Urothelium cell line (cell line): ENCODE results near the gene CFAP70.
"Not testable (repeated sequence)": the region's sequence is repeated elsewhere in the genome, so short reads cannot be mapped to it uniquely, and the experiment has no call there.

Experiments used
- DNase-seq: peaks from one replicate; pipeline ENCODE4 v3.0.0; 2011; ENCODE audit warnings: low spot score, mixed read lengths
- FAIRE-seq: peaks from 2 replicates; lab custom pipeline; 2011; peaks lifted over from hg19 to GRCh38; lab: Jason Lieb, UNC

CFAP70 gene

DNA sequence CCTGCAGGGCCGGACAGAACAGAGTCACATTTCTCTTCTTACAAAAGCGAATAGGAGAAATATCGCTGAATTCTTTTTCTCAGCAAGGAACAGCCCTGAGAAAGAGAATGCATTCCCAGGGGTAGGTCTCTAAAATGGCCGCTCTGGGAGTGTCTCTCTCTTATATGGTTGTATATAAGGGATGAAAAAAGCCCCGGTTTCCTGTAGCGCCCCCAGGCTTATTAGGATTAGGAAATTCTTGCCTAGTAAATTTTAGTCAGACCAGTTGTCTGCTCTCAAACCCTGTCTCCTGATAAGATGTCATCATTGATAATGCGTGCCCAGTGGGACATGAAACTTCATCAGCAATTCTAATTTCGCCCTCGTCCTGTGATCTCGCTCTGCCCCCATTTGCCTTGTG, 100.1 kb downstream of the CFAP70 start:
- not testable (repeated sequence) for DNase-seq, FAIRE-seq

DNA sequence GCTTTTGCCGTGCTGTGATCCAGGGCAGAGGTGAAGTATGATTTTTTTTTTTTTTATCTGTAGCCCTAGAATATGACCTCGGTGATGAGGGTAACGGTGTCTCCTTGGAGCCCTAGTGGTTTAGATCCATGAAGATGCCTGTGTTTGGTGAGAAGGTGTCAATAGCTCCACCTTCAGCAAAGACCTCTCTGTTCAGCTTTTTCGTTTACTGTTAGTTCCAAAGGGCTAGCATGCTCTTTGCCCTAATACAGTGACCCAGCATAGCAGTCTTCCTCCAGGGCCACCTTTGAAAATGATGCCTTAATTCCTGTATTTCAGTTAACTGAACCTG, 105.5 kb downstream of the CFAP70 start:
- no peak for FAIRE-seq
- DNase-seq, result peak; percentile 52

DNA sequence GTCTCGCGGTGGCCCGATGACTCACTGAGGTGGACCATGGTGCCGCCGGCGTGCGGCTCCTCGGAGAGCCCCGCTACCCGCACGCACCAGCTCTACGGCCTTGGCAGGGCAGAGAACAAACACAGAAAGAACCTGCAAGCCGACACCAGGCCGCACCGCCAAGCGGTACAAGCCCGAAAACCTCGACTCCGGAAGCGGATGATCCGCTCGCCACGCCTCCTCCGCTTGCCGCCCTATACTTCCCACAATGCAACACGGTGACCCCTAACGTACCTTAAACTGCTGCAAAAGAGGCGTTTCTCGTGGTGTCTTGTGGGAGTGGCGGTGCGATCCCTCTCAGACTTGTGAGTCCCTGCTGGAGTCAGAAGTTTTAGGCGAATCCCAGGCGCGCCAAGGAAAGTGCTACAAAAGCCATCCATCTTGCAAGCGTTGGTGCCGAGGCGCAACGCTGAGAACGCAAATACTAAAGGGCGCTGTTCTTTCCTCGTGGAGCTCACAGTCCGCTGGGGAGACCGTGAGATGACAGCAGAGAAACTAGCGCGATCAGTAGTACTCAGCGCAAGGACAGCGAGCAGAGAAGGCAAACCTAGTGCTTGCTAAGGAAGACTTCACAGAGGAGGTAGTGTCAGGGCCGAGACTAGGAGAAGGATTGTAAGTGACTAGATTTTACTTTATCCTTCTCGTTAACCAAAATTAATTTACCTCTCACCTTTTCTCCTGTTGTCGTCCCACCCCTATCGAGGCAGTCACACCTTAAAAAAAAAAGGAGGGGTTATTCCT, 106.0 kb downstream of the CFAP70 start, which contains the start of gene MRPS16:
TSS of gene MRPS16 (minus strand) at position 200 of the 780 bp plus-strand sequence. CDS start at position 38, 162 bp downstream.
- FAIRE-seq (peak; percentile 87), DNase-seq (peak; percentile 97)

DNA sequence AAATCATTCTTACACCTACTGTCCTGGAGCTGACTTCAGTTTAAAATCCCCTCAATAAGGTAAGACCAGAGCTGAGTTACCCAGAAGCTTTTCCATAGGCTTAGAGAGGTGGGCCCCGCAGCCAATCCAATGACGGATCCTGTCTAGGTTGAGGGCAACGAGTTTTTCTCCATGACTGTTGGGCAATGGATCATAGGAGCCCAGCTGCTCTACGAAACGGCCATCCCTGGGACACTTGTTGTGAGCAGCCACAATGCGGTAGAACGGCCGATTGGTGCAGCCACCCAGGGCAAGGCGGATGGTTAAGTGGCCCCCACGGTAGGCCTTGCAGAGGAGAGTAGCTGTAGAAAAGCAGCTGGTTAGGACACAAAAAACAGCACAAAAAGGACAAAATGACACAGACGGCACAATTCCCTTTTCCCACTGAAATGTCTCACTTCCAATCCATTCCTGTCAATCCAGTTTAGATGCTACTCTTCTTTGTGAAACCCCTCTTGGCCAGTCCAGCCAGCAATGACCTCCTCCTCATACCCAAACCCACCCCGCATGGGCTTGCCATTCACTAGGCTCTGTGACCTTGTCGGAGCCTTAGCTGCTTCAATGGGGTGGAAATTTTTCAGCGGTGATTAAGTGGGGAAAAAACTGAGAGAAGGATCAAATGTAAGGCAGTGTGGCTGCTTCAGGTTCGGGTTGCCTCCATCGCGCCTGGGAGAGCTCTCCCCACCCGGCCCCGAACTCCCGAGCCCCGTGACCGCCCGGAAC, 106.8 kb downstream of the CFAP70 start:
- DNase-seq (no peak), FAIRE-seq (peak; percentile 32)

DNA sequence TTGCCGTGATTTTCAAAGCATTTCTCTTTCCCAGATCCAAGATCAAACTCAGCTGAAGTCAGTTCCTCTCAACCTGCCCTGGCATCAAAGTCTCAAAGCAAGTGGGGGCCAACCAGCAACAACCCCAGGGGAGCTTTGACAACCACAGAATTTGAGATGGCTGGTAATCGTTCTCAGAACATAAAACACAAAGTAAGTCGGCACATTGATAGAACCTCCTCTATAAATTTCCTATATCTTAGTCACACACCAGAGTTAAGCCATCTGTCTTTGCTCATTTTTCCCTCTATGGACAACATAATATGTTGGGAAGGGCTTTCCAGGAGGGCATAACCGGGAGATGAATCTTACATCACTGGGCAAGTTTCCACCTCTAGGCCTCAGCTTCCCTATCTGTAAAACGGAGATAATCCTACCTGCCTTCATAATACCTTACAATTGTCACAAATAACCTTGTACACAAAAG, 110.4 kb downstream of the CFAP70 start:
- no peak for DNase-seq
- no peak for FAIRE-seq

DNA sequence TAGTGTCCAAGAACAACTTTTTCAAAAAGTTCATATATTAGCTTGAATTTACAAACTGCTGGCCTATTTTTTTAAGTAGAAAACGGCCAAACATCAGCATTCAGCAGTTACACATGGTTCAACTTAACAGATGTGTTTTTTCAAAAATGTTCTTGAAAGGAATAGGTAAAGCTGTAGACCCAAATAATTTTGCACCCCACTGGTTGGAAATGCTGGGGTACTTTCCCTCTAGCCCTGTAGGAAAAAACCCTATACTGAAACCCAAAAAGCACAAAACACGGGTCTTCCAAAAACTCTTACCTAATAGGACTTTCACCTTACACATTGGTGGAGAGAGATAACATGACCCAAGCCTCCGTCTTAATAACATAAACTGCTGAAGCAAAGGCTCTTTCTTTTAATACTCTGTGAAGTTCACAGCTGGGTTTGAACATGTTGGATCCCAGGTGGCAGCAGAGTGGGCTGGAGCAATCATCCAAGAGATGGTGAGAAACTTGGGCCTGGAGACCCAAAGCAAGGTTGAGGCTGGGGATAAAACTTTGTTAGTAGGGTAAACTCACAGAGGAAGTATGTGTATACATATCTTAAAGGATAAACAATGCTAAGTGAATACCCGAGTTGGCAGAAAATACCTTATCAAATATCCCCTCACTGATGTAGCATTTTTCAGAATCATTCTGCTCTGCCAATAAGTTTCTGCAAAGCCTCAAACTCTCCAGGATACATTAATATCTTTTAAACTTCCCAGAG, 111.0 kb downstream of the CFAP70 start:
- FAIRE-seq (no peak), DNase-seq (no peak)

DNA sequence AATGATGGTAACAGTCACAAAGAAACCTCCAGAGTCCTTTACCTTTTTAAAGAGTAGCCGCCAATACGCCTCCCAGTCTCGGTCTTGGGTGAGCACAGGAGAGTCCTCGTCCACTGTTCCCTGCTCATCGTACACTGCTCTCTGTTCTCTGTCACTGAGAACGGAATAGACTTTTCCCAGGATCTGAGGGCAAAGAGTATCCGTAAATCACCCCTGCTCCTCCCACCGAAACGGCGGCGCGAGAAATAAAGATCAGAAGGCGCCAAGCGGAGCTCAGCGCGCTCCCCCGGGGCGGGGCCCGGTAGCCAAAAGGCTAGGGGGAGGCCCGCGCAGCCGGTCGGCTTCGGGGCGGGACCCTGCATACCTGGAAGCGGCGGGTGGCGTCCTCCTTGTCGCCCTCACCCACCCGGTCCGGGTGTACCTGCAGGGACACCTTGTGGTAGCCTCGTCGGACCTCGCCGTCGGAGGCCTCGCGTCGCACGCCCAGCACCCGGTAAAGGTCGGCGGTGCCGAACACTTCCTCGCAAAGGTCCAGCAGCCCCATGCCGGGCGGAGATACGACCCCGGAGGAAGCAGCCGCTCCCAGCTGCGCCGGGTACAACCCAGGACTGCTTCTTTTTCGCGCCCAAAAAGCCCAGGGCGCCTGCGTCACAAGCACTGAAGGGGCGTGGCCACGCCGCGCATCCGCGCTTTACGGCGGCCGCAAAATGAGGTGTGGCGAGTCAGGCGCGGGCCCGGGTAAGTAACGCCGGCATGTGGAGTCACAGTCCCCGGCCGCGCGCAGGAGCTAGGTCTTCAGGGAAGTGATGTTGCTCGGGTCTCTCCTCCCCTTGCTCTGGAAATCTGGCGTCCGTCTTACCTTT, 111.8 kb downstream of the CFAP70 start, which contains the start of gene DNAJC9:
TSS of gene DNAJC9 (minus strand) at position 610 of the 863 bp plus-strand sequence. CDS start at position 544, 66 bp downstream.
- FAIRE-seq (peak; percentile 5), DNase-seq (peak; percentile 97)

DNA sequence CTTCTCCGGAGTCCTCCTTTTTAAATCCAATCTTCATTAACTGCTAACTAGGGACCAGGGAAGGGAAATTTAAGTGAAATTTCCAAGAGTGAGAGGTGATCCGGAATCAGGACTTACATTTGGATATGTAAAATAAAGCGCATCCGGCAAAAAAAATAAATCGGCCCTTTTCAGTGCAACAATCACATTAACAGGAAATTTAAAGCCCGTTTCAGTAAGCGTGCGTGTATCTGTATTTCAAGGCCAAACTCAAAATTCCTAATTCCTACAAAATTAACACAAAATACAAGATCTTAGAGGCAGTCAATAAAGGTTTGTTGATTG, 112.4 kb downstream of the CFAP70 start:
- DNase-seq (no peak), FAIRE-seq (no peak)

DNA sequence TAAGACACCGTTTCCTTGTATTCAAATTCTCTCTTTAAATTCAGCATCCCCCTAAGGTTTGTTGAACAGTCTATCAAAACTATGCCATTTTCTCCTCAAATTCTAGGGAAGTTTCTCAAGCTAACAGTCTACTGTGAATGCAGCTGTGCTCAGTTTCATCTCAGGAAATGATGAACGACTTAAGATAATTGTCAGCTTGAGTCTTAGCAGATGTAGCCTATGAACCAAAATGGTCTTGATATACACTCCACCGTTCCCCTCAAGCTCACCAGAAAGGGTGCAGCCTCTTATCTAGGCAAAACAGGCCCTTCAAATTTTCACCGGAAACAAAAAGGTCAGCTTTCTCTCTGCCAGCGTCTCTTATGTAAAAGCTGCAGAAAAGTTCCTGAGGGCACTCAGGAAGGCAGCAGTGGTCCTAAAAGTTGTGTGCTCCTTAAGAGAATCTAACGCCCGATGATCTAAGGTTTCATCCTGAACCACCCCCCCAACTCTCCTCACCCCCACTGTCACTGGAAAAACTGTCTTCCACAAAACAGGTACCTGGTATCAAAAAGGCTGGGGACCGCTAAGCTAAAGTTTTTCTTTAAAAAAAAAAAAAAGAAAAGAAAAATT, 113.7 kb downstream of the CFAP70 start:
- FAIRE-seq (no peak), DNase-seq (no peak)

DNA sequence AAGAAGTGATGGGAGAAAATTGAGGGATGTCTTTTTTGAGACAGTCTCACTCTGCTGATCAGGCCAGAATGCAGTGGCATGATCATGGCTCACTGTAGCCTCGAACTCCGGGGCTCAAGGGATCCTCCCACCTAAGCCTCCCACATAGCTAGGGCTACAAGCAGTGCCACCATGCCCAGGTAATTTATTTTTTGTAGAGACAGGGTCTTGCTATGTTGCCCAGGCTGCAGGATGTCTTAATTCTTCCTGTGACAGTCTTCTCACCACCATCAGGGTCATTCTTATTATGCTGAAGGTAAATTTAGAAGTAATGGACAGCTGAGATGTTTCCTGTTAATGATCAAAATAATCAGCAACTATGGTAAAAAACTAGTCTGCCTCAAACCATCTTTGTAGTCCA, 118.8 kb downstream of the CFAP70 start:
- DNase-seq (no peak), FAIRE-seq (no peak)

DNA sequence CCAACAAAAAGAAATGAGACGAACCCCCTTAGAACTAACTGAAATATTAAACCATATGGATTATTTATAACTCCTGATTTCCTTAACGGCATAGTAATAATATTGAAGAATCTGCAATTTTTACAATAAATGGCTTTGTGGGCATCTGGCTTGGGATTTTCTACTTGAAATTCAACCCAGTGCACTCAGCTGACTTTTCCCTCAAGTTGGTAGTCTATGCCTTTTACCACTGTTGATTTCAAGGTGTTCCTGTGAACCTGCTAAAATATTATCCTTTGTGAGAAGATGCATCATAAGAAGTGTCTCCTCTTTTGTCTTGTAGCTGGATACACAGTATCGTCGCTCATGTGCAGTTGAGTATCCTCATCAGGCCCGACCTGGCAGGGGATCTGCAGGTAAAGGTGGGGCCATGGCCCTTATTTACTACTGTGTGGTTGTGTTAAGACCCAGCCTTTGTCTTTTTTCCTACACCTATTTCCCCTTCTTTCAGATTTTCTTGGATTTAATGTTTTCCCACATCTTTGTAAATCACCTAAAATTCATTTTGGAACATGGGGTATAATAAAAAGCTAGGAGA, 119.6 kb downstream of the CFAP70 start:
- DNase-seq, result no peak
- FAIRE-seq, result no peak

DNA sequence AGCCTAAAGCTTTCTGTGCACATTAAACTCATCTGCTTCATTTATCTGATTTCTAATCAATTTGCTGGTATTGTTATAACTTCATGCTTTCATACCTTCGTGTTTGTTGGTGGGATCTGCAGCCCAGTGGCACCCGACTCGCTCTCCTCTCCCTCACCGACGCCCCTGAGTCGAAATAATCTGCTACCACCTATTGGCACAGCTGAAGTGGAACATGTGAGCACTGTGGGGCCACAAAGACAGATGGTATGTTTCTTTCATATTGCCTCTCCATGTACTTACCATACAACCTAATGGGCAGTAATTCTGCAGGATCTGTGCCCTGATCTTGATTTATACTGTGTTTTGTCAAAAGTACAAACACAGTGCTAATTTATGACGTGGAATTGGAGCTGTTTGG, 124.0 kb downstream of the CFAP70 start:
- no peak for FAIRE-seq
- no peak for DNase-seq

DNA sequence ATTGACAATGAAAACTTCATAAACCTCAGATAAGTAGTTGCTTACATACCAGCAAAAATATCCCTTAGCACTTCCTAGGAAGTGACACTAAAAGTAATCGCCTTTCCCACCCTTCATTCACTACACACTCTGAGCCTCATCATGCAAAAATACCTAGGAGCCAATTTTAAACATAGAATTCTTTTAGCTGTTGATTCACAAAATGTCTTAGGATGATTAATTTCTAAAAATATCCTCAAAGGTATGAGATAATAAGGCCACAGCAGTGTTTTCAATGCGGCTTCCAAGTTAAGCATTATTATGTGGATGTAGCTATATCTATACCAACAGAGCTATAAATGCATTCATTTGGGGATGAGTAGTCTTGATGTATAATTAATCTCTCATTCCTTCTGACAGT, 124.8 kb downstream of the CFAP70 start:
- DNase-seq (no peak), FAIRE-seq (no peak)

DNA sequence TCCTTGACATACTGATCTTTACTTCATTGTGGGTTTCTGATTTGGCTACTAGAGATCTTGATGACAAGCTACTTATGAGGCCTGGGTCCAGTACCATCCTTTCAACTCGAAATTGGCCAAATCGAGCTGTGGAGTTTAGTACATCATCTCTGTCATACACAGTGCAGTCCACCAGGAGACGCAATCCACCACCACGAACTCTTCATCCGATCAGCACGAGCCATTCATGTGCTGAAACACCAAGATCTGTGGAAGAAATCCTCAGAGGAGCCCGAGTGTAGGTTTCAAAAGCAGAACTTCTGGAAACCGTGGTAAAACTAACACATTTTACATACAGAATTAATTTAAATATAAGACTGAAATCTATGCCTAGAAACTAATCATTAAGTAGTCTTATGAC, 125.8 kb downstream of the CFAP70 start:
- DNase-seq (no peak), FAIRE-seq (no peak)

DNA sequence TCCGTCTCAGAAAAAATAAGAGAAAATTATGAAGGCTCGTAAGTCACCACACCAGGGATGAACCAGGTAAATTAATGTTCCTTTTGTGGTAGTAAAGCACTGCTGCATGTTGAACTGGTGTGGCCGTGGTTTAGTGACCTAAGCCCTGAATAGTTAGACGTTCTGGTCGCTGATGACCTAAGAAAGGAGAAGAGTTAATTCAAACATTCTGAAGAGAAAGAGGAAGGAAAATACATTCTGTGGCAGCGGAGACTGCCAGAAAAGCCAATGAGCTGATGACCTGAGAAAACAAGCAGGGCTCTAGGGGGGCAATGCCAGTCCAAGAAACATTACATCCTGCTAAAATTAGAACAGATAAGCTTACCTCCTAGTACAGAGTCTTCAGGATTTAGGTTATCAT, 129.1 kb downstream of the CFAP70 start:
- no peak for FAIRE-seq
- no peak for DNase-seq

DNA sequence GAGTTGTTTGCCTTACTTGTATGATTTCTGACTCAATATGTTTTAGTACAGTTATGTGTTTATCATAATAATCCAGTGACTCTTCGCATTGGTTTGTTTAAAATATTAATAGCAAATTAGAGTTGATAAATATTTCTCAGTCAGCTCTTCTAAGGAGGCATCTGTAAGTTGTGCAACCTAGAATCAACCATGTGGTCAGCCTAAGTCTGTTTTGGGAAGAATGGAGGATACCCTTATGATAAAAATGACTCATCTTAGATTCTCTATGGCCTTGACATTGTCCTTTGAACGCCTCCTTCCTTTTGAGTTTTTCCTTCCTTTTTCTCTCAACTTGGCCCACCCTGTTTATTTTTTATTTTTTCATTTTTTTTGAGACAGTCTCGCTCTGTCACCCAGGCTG, 130.4 kb downstream of the CFAP70 start:
- DNase-seq, result no peak
- no peak for FAIRE-seq

DNA sequence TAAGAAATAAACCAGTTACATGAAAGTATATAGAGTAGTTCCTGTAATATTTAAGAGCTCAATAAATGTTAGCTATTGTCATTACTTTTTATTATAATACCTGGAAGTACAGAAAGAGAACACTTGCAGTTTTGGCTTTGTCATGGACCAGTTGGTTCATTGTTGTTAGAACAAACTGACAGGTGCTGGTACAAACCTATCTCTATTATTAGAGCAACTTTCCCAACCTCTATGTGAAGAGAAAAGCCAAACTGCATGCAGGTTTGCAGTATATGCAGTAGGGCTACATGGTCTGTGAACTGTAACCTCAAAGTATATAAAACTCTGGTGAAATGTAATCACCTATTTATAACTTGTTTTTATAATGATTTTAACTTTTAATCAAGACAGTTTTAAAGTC, 132.0 kb downstream of the CFAP70 start:
- FAIRE-seq (no peak), DNase-seq (no peak)

DNA sequence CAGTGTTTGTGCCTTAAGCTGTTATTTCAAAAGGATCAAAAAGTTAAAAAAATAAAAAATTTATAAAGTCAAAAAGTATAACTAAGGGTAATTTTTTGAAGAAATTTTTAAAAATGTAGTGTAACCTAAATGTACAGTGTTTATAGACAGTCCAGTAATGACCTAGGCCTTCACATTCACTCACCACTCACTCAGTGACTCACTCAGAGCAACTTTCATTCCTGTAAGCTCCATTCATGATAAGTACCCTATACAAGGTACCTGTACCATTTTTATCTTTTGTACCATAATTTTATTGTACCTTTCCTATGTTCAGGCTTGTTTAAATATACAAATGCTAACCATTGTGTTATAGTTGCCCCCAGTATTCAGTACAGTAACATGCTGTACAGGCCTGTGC, 133.1 kb downstream of the CFAP70 start:
- FAIRE-seq (no peak), DNase-seq (no peak)

DNA sequence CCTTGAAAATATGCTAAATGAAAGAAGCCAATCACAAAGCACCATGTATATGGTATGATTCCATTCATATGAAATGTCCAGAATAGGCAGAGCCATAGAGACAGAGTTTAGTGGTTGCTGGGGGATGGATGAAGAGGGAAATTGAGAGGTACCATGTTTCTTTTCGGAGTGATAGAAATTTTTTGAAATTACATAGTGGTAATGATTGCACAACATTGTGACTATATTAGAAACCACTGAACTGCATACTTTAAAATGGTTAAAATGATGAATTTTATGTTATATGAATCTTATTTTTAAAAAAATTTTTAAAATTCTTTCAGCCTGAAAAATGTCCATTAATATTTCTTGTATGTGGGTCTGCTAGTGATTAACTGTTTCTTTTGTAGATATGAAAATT, 137.7 kb downstream of the CFAP70 start:
- FAIRE-seq, result no peak
- DNase-seq, result no peak

DNA sequence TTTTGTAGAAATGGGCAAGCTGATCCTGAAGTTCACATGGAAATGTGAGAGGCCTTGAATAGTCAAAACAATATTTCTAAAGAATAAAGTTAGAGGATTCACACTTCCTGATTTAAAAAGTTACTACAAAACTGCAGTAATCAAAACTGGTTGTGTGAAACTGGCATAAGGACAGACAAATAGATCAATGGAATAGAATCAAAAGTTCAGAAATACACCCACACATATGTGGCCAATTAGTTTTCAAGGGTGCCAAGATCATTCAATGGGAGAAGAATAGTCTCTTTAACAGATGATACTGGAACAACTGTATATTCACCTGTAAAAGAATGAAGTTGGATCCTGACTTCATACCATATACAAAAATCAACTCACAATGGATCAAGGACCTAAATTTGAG, 139.3 kb downstream of the CFAP70 start:
- no peak for DNase-seq
- FAIRE-seq, result no peak
